ENCODE results near the gene BIN1. TPM values are rescaled to one million over a fixed set of nuclear protein-coding genes. Genes with fewer than 3 reads are reported as not detected.
A peak's percentile ranks its signal among the peaks of the same experiment; 100 is the strongest.

BIN1 gene
- total and polyA plus RNA-seq, 2 of the 4 experiments (the other 2 are of a cell fraction): 18.1 to 25.7 TPM

DNA sequence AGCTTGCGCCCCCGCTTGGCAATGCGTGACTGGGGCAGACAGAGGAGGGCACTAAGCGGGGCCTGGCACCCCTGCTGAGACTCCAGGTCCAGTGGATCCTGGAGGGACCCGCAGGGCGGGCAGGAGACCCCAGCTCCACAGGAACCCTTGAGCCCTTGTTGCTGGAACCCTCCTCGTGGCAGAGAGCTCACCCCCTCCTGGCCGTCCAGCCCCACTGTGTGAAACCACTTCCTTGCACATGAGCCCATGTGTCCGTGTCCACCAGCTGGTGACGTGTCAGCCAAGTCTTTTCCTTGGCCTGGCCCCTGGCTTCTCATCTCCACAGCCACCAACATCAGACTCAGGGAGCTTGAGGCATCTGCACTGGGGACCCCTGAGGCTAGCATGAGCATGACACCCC, 38.0 kb downstream of the BIN1 start:
- BruUV-seq (replicated peaks): no TSS peak
- CTCF ChIA-PET: no interaction called here

More for the DNA sequence above, 38.0 kb downstream of the BIN1 start:
- Histone ChIP-seq H3K9ac (ENCODE audit: low read depth, low read length) (no peak overlapping the region), H3K27me3 (ENCODE audit: control insufficient read depth, insufficient read depth, low read length) (no peaks in the 10 kb centered on the region), H2BK5ac (ENCODE audit: low read depth, low read length, poor library complexity, severe bottlenecking) (no peak overlapping the region), H3K4ac (ENCODE audit: low read depth, low read length) (no peak overlapping the region), H2BK15ac (ENCODE audit: low read depth, low read length) (no peak overlapping the region), H2AK9ac (replicated peaks; ENCODE audit: low read depth, low read length, poor library complexity) (no peak overlapping the region), H3K4me1 (ENCODE audit: control insufficient read depth, insufficient read depth, low read length) (peaks cover 16% of the 10 kb centered on the region), H2AFZ (replicated peaks; ENCODE audit: low read length, poor library complexity) (peak overlapping the region; percentile 61), H2BK120ac (ENCODE audit: low read depth, low read length) (no peak overlapping the region), H3K23ac (ENCODE audit: low read depth, low read length) (no peak overlapping the region), H3K4me3 (ENCODE audit: insufficient read depth, low read depth, low read length) (no peak overlapping the region), H3K27ac (ENCODE audit: insufficient read depth, low read length) (no peak overlapping the region), H2AK5ac (ENCODE audit: low read depth, low read length) (peak overlapping the region; percentile 15; the same call in 1 of the 2 replicates), H2BK20ac (ENCODE audit: low read depth, low read length) (no peak overlapping the region), H3K14ac (replicated peaks; ENCODE audit: low read depth, low read length) (no peak overlapping the region), H3K56ac (ENCODE audit: extremely low read depth, insufficient read depth, low read length) (no peak overlapping the region), H4K8ac (ENCODE audit: low read depth in 2 of 2, low read length in 2 of 2) (no peak overlapping the region), H3K18ac (ENCODE audit: low read depth, low read length) (no peak overlapping the region), H4K91ac (ENCODE audit: insufficient read depth, low read depth, low read length) (no peak overlapping the region), H3K36me3 (ENCODE audit: control insufficient read depth, insufficient read depth, low read length) (peaks cover 24% of the 10 kb centered on the region), H4K5ac (ENCODE audit: low read depth, low read length) (no peak overlapping the region), H3K9me1 (ENCODE audit: insufficient read depth, low read length) (peaks cover 12% of the 10 kb centered on the region), H3K79me1 (ENCODE audit: low read depth in 1 of 2, low read length in 2 of 2) (peaks cover 0 to 8% of the 10 kb centered on the region in 2 experiments; a peak in 2 of 4 replicates), H3K9me3 (ENCODE audit: control insufficient read depth, insufficient read depth, low read length) (no peaks in the 10 kb centered on the region), H4K20me1 (ENCODE audit: insufficient read depth, low read length) (peaks cover 13% of the 10 kb centered on the region), H3K4me2 (ENCODE audit: low read depth, low read length) (no peak overlapping the region)
- POLR2A ChIA-PET (ENCODE audit: unreplicated experiment): no interaction called here
- intact Hi-C loops (cut with micrococcal nuclease) (loop anchor here (2.0 to 10.0 kb wide), 3 partner anchors 38 to 406 kb away; partner anchors contain the start of genes BIN1 and ERCC3), in situ Hi-C loops (cut with MboI; ENCODE audit: low sequenced_read_pairs) (loop anchor here (10.0 kb wide), 1 partner anchor 106 kb away; no protein-coding TSS in a partner anchor), dilution Hi-C loops (cut with HindIII; ENCODE audit: low sequenced_read_pairs, unreplicated experiment) (no loop called here)
- ATAC-seq (ENCODE audit: low read depth) (no peak), DNase-seq (no peak)
- TF ChIP-seq, protein P1, sequence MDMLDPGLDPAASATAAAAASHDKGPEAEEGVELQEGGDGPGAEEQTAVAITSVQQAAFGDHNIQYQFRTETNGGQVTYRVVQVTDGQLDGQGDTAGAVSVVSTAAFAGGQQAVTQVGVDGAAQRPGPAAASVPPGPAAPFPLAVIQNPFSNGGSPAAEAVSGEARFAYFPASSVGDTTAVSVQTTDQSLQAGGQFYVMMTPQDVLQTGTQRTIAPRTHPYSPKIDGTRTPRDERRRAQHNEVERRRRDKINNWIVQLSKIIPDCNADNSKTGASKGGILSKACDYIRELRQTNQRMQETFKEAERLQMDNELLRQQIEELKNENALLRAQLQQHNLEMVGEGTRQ (IDR thresholded peaks at IDR 0.05; ENCODE audit: low read depth, low read length): no peak
- TF ChIP-seq RCOR1 (IDR thresholded peaks at IDR 0.05; ENCODE audit: insufficient replicate concordance, low read length) (no peak), NFE2L2 (IDR thresholded peaks at IDR 0.05; ENCODE audit: low read depth, low read length) (no peak), RFX5 (IDR thresholded peaks at IDR 0.05; ENCODE audit: low read depth, low read length) (no peak), BHLHE40 (IDR thresholded peaks at IDR 0.05; ENCODE audit: low read depth, low read length) (no peak), MAZ (IDR thresholded peaks at IDR 0.05; ENCODE audit: borderline replicate concordance, low read depth, low read length) (no peak), RAD21 (IDR thresholded peaks at IDR 0.05; ENCODE audit: low read length) (no peak), MXI1 (IDR thresholded peaks at IDR 0.05; ENCODE audit: borderline replicate concordance, low read depth, low read length) (no peak), MAFK (IDR thresholded peaks at IDR 0.05; ENCODE audit: low read depth, low read length) (no peak), POLR2A (IDR thresholded peaks at IDR 0.05; ENCODE audit: low read depth, low read length) (no peak), CEBPB (IDR thresholded peaks at IDR 0.05; ENCODE audit: low read depth, low read length) (no peak), SMC3 (IDR thresholded peaks at IDR 0.05; ENCODE audit: low read depth, low read length) (no peak), CHD1 (IDR thresholded peaks at IDR 0.05; ENCODE audit: low read depth, low read length) (no peak), FOS (IDR thresholded peaks at IDR 0.05; ENCODE audit: low read depth, low read length) (no peak)
- TF ChIP-seq, protein P2, sequence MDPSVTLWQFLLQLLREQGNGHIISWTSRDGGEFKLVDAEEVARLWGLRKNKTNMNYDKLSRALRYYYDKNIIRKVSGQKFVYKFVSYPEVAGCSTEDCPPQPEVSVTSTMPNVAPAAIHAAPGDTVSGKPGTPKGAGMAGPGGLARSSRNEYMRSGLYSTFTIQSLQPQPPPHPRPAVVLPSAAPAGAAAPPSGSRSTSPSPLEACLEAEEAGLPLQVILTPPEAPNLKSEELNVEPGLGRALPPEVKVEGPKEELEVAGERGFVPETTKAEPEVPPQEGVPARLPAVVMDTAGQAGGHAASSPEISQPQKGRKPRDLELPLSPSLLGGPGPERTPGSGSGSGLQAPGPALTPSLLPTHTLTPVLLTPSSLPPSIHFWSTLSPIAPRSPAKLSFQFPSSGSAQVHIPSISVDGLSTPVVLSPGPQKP (IDR thresholded peaks at IDR 0.05; ENCODE audit: borderline replicate concordance, low read depth, low read length): no peak
- WGBS, 2 experiments (ENCODE audit: extremely low coverage in 2 of 2, insufficient read length in 1 of 2): 96% methylated on average over 4 of the region's 10 CpGs; no CpG with 5 or more reads in 1 of the 2 experiments

All from IMR-90 (cell line).